Stimulated activated CD8-positive, alpha-beta memory T cell treated with anti-CD3 and anti-CD28 coated beads, Interleukin-7, amount 100 ng/mL, for 24 hours (primary cell): Measurements from ENCODE around the gene SIGLEC1.

ENCODE experiments used
- DNase-seq: peaks from one replicate; pipeline ENCODE4 v3.0.0-alpha.2; 2020; ENCODE audit warnings: low read depth

Gene SIGLEC1

DNA sequence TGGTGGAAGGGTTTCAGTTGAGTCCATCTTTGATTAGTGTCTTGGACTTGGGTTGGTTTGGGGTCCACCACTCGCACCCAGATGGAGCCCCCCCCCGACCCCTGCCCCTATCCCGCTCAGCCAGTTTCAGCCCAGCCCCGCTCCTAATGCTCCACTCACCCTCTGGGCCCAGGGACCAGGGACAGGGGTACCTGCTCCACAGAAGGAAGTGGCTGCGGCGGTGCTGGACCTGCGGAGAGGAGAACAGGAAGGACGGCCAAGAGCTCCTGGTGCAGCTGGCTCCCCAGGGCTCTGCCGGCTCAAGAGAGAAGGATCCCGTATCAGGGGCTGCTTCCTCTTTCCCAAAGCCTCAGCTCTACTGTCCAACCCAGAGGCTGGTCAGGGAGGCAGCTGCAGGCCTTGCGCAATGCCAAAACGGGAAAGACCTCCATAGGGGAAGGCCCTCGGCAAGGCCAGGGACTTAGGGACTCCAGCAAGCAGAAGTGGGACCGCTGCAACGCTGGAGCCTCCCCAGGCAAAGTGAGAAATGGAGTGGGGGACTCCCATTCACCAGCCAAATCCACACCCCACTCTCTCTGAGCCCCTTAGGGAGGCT, at the start of gene SIGLEC1:
SIGLEC1 (minus strand) TSS at position 322 of the 595 bp plus-strand sequence. CDS start 5,472 bp downstream, outside the sequence.
- DNase-seq, result no peak

DNA sequence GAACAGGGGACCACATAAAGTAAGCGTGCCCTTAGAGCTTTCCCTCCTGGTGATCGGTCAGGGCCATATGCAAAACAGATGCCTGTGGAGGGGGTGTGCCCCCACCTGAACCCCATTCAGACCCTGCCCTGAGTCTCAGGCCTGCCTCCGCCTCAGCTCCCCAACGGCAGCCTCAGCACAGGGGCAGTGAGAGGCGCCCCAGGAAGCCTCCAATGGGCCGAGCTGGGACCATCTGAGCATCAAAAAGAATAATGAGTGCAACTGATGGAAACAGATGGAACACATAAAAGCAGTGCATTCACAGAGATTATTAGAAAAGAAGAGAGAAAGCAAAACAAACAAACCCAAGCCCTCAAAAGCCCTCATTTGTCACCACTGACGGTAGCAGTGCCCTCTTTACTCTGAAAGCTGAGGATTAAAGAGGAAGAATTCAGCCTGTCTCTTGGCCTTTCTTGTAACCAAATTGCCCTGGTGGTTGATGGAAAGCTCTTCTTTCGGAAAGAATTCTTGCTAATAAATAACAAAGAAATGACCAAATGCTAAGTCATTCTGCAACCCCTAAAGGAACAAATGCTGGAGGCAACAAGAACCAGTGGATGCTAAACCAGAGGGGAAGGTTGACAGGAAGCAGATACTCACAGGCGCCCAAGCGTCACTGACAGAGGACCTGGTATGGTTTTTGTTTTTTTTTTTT, 48.4 kb upstream of the SIGLEC1 start:
- DNase-seq, result no peak

DNA sequence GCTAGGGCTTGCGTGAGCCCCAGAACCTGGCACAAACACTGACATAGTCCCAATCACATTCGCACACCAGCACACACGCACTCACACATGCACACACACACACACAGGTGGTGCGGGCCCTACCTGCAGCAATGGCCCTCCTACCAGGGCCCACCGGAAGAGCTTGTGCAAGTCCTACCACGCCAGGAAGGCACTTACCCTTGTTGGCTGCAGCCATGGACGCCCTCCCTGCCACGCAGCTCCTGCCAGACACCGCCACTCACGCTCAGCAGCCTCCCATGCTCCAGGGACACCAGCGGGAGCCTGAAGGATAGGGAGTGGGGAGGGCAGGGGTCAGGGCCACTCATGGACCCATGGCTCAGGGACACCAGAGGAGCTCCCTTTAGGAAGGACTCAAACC, 47.5 kb upstream of the SIGLEC1 start:
- no peak for DNase-seq

- no peak for DNase-seq
These were observed 47.0 kb upstream of the SIGLEC1 start for GRCh38 chr20:3759316-3759823.

DNA sequence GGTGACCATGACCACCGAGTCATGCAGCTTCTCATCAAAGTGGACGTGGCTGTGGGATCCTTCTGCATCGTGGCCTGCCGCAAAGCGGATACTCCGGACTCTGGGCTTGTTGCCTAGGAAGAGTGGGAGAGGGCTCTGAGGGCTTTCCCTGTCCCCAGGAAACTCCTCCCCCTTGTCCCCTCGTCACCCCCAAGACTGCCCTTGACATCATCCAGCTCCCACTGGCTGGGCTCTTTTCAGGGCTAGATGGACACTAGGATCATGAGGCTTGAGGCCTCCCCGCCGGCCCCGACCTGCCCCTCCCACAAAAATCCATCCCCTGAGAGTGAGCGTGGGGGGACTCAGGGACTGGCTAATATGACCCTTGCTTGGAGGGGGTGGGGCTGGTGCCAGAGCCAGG, 46.2 kb upstream of the SIGLEC1 start:
- DNase-seq, result no peak

DNA sequence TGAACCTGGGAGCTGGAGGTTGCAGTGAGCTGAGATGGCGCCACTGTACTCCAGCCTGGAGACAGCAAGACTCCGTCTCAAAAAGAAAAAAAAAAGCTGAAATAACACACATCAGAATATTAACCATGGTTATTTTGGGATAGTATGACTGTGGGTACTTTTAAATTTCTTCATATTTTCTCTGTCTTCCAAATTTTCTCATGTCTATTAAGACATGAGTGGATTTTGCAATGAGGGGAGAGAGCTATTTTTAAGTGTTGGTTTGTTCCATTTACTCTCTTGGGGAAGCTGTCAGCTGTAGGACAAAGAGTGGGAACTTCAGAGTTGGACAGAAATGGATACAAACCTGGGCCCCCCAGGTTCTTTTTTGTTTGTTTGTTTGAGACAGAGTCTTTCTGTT, 44.9 kb upstream of the SIGLEC1 start:
- DNase-seq, result no peak

- DNase-seq, result no peak
These were observed 43.5 kb upstream of the SIGLEC1 start for GRCh38 chr20:3755814-3756480.

- DNase-seq, result no peak
These were observed 42.9 kb upstream of the SIGLEC1 start for GRCh38 chr20:3755269-3755668.

- no peak for DNase-seq
These were observed 41.9 kb upstream of the SIGLEC1 start for GRCh38 chr20:3754276-3754630.

DNA sequence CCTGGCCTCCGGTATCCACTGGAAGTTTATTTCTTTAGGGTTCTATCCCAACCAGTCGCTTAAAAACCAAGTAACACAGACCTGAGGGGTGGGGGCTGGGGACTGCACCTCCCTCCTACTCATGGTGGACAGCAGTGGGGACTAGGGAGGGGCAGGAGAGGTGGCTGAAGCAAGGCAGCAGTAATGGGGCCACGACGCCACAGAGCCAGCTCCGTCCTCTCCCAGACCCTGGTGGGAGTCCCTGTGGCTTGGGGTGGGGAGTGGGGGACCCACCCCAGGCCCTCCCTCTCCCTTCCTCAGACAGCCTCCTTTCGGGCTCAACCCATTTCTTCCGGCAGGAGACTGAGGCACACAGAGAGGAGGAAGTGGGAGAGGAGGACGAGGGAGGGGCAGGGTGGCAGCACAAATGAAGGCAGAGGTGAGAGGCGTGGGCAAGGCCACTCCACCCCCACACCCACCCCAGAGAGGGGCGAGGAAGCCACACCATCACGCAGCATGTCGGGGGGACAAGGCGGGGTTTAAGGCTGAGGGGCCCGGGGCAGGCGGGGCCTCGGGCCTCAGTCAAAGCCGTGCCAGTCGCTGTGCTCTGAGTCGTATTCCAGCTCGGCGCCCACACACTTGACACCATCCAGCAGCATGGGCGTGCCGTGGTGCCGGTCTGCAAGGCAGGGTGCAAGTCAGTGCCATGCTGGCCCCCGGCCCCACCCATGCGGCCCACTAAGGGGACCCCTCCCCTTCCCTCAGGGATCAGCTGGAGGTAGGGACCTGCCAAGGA, 41.3 kb upstream of the SIGLEC1 start:
- no peak for DNase-seq

- peak; percentile 23 for DNase-seq
These were observed 40.7 kb upstream of the SIGLEC1 start for GRCh38 chr20:3753098-3753497.

DNA sequence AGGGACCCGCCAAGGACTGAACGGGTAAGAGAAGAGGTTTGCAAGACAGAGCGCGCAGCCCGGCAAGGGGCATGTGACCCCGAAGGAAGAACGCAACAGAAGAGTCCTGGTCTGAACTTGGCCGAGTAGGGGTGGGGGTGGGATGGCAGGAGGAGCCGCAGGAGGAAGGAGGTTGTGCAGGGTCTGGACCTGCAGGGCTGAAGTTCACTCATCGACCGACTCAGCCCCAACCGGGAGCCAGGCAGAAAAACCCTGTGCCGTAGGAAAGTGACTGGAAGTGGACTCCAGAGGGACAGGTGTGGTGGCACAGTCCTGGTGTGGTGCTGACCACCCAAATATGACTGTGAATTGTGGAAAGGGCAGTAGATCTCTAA, 40.0 kb upstream of the SIGLEC1 start:
- DNase-seq, result no peak

DNA sequence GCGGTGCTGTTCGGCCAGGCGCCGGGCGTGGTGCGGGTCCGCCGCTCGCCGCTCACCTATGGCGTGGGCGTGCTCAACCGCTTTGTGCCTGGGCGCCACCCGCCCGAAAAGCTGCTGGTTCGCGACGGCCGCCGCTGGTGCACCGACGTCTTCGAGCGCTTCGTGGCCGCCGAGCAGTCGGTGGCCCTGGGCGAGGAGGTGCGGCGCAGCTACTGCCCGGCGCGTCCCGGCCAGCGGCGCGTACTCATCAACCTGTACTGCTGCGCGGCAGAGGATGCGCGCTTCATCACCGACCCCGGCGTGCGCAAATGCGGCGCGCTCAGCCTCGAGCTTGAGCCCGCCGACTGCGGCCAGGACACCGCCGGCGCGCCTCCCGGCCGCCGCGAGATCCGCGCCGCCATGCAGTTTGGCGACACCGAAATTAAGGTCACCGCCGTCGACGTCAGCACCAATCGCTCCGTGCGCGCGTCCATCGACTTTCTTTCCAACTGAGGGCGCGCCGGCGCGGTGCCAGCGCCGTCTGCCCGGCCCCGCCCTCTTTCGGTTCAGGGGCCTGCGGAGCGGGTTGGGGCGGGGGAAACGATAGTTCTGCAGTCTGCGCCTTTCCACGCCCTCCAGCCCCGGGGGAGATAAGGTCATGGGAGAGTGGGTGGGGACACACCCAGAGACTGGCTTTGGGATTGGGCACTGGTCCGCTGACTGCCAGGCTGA, 39.4 kb upstream of the SIGLEC1 start:
- DNase-seq, result peak; percentile 16

DNA sequence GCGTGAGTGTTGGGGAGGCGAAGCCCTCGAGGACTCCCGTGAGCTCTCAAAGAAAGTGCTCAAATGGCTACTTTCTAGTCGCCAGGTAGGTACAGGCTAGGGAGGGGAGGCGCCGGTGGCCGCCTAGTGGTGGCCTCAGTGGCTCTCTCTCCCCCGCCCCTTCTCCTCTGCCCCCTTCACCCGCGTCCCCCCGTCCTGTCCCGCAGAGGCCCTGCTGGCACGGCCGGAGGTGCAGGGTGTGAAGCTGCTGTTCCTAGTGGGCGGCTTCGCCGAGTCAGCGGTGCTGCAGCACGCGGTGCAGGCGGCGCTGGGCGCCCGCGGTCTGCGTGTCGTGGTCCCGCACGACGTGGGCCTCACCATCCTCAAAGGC, 38.9 kb upstream of the SIGLEC1 start:
- DNase-seq, result no peak

GRCh38 chr20:3749689-3750531, 37.5 kb upstream of the SIGLEC1 start:
- no peak for DNase-seq

DNA sequence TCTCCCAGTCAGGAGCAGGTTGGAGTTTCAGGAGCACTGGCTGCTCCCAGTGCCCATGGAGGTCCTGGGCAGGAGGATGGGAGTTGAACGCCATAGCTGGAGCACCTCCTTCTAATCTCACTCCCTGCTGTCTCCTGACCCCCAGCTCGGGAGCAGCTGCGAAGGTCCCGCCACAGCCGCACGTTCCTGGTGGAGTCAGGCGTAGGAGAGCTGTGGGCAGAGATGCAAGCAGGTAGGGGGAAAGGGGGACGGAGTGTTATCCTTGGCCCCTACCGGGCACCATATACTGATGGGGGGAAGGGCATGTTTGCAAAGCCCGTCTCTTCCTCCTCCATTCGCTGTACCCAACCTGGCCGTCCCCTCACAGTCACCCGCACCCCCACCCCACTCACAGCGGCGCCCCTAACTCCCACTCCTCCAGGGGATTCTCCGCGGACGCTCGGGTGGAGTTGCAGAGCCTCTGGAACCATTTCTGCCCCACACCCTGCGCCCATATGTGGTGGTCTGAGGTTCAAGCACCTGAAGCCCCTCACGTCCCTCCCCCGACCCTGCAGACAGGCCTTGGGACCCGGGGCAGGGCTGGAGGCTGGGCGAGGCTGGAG, 36.8 kb upstream of the SIGLEC1 start:
- no peak for DNase-seq

- DNase-seq, result no peak
These were observed 35.7 kb upstream of the SIGLEC1 start for GRCh38 chr20:3748073-3748472.

DNA sequence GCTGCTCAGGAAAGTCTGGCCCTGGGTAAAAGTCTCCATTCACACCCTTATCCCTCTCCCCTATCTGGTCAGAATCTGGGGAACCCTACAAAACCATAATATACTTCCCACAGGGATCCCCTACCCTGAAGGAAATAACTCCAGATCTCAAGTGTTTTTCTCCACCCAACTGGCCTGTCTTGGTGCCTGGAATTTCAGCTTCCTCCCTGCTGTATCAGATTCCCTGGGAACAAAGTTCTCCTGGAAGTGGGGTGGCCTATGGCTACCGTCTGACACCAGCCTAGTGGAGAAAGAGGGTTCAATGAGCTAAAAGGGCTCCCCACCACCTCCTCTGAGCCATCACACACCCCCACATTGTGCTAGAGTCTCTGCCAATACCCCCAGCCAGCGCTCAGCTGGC, 35.1 kb upstream of the SIGLEC1 start:
- DNase-seq, result no peak

DNA sequence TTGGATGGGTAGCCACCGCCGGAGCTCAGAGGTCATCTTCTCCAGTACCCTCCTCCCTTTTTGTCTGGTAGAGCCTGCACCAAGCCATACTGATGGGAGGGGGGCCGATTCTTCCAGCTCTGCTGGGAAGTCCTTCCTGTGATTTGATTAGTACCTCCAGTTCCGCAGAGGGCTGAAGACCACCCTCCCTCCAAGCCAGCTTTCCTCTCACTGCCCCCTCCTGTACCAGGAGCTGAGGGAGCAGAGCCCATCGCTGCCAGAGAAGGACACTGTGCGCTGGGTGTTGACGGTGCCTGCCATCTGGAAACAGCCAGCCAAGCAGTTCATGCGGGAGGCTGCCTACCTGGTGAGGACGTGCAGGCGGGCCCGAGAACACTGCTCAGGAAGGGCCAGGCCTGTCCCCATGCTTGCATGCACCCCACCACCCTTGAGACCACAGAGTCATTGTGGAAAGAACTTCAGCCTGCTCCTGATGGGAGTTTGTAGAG, 33.3 kb upstream of the SIGLEC1 start:
- DNase-seq, result no peak
